GM12801 (cell line): ENCODE measurements around the gene YJEFN3.

ENCODE experiments used
- TF ChIP-seq, protein P1 (sequence below): IDR thresholded peaks from one replicate; pipeline ENCODE4 v1.5.1; 2011; ENCODE audit warnings: control low read depth; ENCODE audit not compliant: insufficient read length; ENCODE audit errors: extremely low read depth

Gene YJEFN3

DNA sequence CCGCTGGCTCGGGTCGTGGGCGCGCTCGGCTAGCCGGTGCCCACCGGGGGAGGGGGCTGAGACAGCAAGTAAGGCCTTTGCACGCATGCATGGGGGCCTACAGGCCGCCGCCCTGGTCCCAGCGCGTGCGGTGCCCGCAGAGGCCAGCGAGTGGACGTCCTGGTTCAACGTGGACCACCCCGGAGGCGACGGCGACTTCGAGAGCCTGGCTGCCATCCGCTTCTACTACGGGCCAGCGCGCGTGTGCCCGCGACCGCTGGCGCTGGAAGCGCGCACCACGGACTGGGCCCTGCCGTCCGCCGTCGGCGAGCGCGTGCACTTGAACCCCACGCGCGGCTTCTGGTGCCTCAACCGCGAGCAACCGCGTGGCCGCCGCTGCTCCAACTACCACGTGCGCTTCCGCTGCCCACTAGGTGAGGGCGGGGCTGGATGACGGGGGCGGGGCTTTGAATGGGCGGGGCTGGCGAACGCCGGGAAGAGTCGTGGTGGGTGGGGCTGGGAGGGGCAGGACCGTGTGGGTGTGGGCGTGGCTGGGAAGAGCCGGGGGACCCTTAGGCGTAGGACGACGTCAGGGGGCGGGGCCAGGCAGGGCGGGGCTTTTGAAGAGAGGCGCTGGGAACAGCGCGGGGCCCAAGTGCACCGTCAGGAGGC, 11.5 kb downstream of the YJEFN3 start:
- TF ChIP-seq, protein P1, sequence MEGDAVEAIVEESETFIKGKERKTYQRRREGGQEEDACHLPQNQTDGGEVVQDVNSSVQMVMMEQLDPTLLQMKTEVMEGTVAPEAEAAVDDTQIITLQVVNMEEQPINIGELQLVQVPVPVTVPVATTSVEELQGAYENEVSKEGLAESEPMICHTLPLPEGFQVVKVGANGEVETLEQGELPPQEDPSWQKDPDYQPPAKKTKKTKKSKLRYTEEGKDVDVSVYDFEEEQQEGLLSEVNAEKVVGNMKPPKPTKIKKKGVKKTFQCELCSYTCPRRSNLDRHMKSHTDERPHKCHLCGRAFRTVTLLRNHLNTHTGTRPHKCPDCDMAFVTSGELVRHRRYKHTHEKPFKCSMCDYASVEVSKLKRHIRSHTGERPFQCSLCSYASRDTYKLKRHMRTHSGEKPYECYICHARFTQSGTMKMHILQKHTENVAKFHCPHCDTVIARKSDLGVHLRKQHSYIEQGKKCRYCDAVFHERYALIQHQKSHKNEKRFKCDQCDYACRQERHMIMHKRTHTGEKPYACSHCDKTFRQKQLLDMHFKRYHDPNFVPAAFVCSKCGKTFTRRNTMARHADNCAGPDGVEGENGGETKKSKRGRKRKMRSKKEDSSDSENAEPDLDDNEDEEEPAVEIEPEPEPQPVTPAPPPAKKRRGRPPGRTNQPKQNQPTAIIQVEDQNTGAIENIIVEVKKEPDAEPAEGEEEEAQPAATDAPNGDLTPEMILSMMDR: no peak

DNA sequence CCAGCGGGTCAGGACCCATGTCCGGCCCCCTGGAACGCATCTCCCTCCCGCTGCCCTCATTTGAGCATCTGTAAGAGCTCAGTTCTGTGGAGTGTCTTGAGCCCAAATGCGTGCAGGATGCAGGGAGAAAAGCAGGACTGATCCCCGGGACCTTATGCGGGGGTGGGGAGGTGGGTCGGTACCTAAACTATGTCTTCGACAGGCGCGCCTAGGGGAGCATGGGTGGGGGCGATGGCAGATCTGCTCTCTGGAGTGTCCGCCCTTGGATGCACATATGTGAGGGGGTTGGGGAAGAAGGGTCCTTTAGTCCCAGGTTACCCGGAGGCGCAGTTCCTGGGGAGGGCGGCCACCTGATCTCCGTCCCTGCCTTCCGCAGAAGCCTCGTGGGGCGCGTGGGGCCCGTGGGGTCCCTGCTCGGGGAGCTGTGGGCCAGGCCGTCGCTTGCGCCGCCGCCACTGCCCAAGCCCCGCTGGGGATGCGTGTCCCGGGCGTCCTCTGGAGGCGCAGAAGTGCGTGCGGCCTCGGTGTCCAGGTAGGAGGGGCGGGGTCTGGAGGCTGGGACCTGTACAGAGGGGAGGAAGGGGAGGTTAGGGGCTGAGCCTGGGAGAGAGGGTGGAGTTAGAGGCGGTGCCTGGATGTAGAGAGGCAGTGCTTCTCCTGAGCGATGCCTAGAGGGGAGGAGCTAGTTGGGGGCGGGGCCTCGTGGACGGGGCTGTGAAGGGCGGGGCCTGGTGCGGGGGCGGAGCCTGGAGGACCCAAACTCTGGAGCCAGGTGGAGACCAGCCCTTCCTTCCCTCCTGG, 12.2 kb downstream of the YJEFN3 start:
- TF ChIP-seq, protein P1: no peak

DNA sequence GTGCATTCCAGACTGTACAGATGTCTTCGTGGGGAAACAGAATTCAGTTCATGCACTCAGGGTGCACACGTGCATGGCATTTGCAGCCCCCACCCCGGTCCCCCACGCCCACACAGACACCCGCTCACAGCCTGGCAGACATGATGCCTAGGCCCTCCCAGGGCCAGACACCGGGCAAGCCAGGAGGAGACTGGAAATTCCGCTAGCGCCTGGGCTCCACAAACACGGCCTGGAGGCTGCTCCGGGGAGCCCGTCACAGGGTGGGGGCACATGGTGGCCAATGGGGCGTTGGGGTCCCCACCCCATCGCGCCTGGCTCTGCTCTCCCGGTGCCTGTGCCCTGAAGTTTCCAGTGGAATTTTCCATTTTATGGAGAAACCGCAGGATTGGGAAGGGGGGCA, 12.9 kb downstream of the YJEFN3 start:
- TF ChIP-seq, protein P1: no peak

DNA sequence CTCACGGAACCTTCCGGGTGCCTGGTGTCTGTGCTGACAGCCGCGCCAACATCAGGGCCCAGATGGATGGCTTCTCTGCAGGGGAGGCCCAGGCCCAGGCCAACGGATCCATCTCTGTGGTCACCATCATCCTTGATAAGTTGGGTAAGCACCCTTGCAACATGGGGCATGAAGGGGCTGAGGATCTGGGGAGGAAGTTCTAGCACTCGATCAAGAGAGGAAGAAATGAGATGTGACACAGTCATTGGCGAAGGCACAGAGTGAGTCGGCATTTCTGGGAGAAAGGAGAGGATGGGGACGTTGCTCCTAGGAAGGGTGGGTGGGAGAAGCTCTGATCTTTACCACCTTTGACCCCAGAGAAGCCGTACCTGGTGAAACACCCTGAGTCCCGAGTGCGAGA, 13.8 kb downstream of the YJEFN3 start:
- TF ChIP-seq, protein P1: no peak

DNA sequence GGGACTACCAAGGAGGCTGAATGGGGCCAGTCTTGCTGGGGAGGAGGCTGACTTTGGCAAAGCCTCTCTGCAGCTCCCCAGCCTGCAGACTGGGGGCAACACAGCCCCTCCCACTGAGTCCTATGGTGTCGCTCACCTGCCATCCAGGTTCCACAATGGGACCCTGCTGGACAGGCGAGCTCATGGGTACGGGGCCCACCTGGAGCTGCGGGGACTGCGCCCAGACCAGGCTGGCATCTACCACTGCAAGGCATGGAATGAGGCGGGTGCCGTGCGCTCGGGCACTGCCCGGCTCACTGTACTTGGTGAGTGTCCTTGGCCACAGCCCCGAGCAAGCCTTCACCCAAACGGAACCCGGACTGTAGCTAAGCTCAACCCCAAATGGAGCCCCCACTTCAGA, 14.4 kb downstream of the YJEFN3 start:
- TF ChIP-seq, protein P1: no peak

DNA sequence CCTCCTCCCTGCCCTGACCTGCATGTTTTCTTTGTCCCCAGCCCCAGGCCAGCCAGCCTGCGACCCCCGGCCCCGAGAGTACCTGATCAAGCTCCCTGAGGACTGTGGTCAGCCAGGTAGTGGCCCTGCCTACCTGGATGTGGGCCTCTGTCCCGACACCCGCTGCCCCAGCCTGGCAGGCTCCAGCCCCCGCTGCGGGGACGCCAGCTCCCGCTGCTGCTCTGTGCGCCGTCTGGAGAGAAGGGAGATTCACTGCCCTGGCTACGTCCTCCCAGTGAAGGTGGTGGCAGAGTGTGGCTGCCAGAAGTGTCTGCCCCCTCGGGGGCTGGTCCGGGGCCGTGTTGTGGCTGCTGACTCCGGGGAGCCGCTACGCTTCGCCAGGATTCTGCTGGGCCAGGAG, 14.9 kb downstream of the YJEFN3 start:
- TF ChIP-seq, protein P1: no peak

DNA sequence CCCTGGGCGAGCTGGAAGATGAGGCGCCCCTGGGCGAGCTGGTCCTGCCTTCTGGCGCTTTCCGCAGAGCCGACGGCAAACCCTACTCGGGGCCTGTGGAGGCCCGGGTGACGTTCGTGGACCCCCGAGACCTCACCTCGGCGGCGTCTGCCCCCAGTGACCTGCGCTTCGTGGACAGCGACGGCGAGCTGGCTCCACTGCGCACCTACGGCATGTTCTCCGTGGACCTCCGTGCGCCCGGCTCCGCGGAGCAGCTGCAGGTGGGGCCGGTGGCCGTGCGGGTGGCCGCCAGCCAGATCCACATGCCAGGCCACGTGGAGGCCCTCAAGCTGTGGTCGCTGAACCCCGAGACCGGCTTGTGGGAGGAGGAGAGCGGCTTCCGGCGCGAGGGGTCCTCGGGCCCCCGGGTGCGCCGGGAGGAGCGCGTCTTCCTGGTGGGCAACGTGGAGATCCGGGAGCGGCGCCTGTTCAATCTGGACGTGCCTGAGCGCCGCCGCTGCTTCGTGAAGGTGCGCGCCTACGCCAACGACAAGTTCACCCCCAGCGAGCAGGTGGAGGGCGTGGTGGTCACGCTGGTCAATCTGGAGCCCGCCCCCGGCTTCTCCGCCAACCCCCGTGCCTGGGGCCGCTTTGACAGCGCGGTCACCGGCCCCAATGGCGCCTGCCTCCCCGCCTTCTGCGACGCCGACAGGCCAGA, 15.7 kb downstream of the YJEFN3 start:
- TF ChIP-seq, protein P1: no peak
